ENCODE data around the gene TNFAIP1. TPM values are rescaled to one million over a fixed set of nuclear protein-coding genes. Genes with fewer than 3 reads are reported as not detected.

Gene TNFAIP1
- total RNA-seq, 3 donors from 2014 or later (not counting 1 experiment from before 2014, with no cell fraction given): 10.5 to 15.7 (median 14.6) TPM

GRCh38 chr17:28347261-28347891, 11.8 kb downstream of the TNFAIP1 start:
- H3K4me1 ChIP-seq (ENCODE audit: control insufficient read depth, insufficient read depth, low read length): no peaks in the 10 kb centered on the region
- TF ChIP-seq CTCF (IDR thresholded peaks at IDR 0.05): no peak
- intact Hi-C loops (cut with micrococcal nuclease): no loop called here
- Mint-ChIP-seq H3K27ac (no peak overlapping the region), H3K9me3 (no peaks in the 10 kb centered on the region), H3K27me3 (ENCODE audit: low read depth in 2 of 2) (no peaks in the 10 kb centered on the region), H3K4me3 (no peak overlapping the region), H3K36me3 (no peaks in the 10 kb centered on the region), H3K4me1 (no peaks in the 10 kb centered on the region)
- DNase-seq: no peak
- no peak for ATAC-seq
- no peaks in the 10 kb centered on the region for H3K9me3 ChIP-seq (ENCODE audit: control insufficient read depth, insufficient read depth, low read length)
- WGBS (ENCODE audit: insufficient coverage): 96% methylated on average over 8 of the region's 8 CpGs
- H3K36me3 ChIP-seq (ENCODE audit: control insufficient read depth, insufficient read depth, low read length): peaks cover 83% of the 10 kb centered on the region
- H3K27ac ChIP-seq (ENCODE audit: low read length): no peak overlapping the region
- H3K27me3 ChIP-seq (ENCODE audit: control insufficient read depth, insufficient read depth, low read length): no peaks in the 10 kb centered on the region
- no peak overlapping the region for H3K4me3 ChIP-seq (ENCODE audit: low read length)

- Mint-ChIP-seq H3K4me3 (no peak overlapping the region), H3K9me3 (no peaks in the 10 kb centered on the region), H3K4me1 (no peaks in the 10 kb centered on the region)
Observed at GRCh38 chr17:28348979-28349378, 13.4 kb downstream of the TNFAIP1 start.

GRCh38 chr17:28350271-28350670, 14.7 kb downstream of the TNFAIP1 start:
- 100% methylated on average over 7 of the region's 7 CpGs for WGBS (ENCODE audit: insufficient coverage)
- DNase-seq (no peak), ATAC-seq (no peak)
- Histone ChIP-seq H3K9me3 (ENCODE audit: control insufficient read depth, insufficient read depth, low read length) (no peaks in the 10 kb centered on the region), H3K27me3 (ENCODE audit: control insufficient read depth, insufficient read depth, low read length) (no peaks in the 10 kb centered on the region), H3K4me1 (ENCODE audit: control insufficient read depth, insufficient read depth, low read length) (no peaks in the 10 kb centered on the region), H3K4me3 (ENCODE audit: low read length) (no peak overlapping the region), H3K36me3 (ENCODE audit: control insufficient read depth, insufficient read depth, low read length) (peaks cover 80% of the 10 kb centered on the region), H3K27ac (ENCODE audit: low read length) (no peak overlapping the region)
- Mint-ChIP-seq H3K27ac (no peak overlapping the region), H3K27me3 (ENCODE audit: low read depth in 2 of 2) (no peaks in the 10 kb centered on the region), H3K9me3 (no peaks in the 10 kb centered on the region), H3K4me1 (no peaks in the 10 kb centered on the region), H3K36me3 (no peaks in the 10 kb centered on the region), H3K4me3 (no peak overlapping the region)
- intact Hi-C loops (cut with micrococcal nuclease): no loop called here
- no peak for TF ChIP-seq CTCF (IDR thresholded peaks at IDR 0.05)

More at GRCh38 chr17:28348979-28349378, 13.4 kb downstream of the TNFAIP1 start:
- intact Hi-C loops (cut with micrococcal nuclease): no loop called here
- no peak overlapping the region for H3K27ac Mint-ChIP-seq
- WGBS (ENCODE audit: insufficient coverage): 77% methylated on average over 3 of the region's 3 CpGs
- Histone ChIP-seq H3K4me3 (ENCODE audit: low read length) (no peak overlapping the region), H3K9me3 (ENCODE audit: control insufficient read depth, insufficient read depth, low read length) (no peaks in the 10 kb centered on the region), H3K27ac (ENCODE audit: low read length) (no peak overlapping the region), H3K4me1 (ENCODE audit: control insufficient read depth, insufficient read depth, low read length) (no peaks in the 10 kb centered on the region), H3K27me3 (ENCODE audit: control insufficient read depth, insufficient read depth, low read length) (no peaks in the 10 kb centered on the region), H3K36me3 (ENCODE audit: control insufficient read depth, insufficient read depth, low read length) (peaks cover 81% of the 10 kb centered on the region)
- no peak for TF ChIP-seq CTCF (IDR thresholded peaks at IDR 0.05)
- no peak for ATAC-seq
- H3K36me3 Mint-ChIP-seq: no peaks in the 10 kb centered on the region
- H3K27me3 Mint-ChIP-seq (ENCODE audit: low read depth in 2 of 2): no peaks in the 10 kb centered on the region
- no peak for DNase-seq
